ENCODE data around the gene NEDD4L.
A peak's percentile ranks its signal among the peaks of the same experiment; 100 is the strongest.
"Not testable (repeated sequence)": the region's sequence is repeated elsewhere in the genome, so short reads cannot be mapped to it uniquely, and the experiment has no call there.

NEDD4L gene

GRCh38 chr18:58169472-58169871, 125.4 kb downstream of the NEDD4L start:
- no peak overlapping the region for H3K14ac ChIP-seq (ENCODE audit: low read length)
- no peak overlapping the region for H3K23ac ChIP-seq (ENCODE audit: low read depth, low read length, poor library complexity)
- no peak overlapping the region for H3K27ac ChIP-seq (replicated peaks; ENCODE audit: low read length)
- H2BK5ac ChIP-seq (ENCODE audit: low read length), result no peak overlapping the region
- no peak overlapping the region for H4K8ac ChIP-seq (ENCODE audit: low read depth, low read length)
- H3K4me2 ChIP-seq (ENCODE audit: insufficient read depth, low read length, poor library complexity, severe bottlenecking), result no peak overlapping the region
- H3K4me3 ChIP-seq (ENCODE audit: low read length in 2 of 2), result no peak overlapping the region
- H3K36me3 ChIP-seq (replicated peaks in 1 of 2; ENCODE audit: control insufficient read depth in 2 of 2, insufficient read depth in 2 of 2, low read length in 2 of 2), result peaks cover 0 to 6% of the 10 kb centered on the region in 2 donors
- H3K4me1 ChIP-seq (ENCODE audit: control insufficient read depth in 2 of 2, insufficient read depth in 1 of 2, low read depth in 1 of 2, low read length in 2 of 2), result peaks cover 0 to 3% of the 10 kb centered on the region in 2 donors
- no peak overlapping the region for H2AK5ac ChIP-seq (ENCODE audit: low read depth, low read length)
- H3K79me1 ChIP-seq (ENCODE audit: low read depth, low read length), result no peaks in the 10 kb centered on the region
- DNase-seq (ENCODE audit: low spot score), result no peak
- H2BK15ac ChIP-seq (ENCODE audit: low read length), result no peak overlapping the region
- no peaks in the 10 kb centered on the region for H3K9me3 ChIP-seq (replicated peaks in 1 of 2; ENCODE audit: control insufficient read depth in 2 of 2, insufficient read depth in 1 of 2, low read depth in 1 of 2, low read length in 2 of 2)
- no peak overlapping the region for H2AFZ ChIP-seq (ENCODE audit: low read length)
- no peak overlapping the region for H2BK120ac ChIP-seq (ENCODE audit: low read depth, low read length)
- no CpG with 5 or more reads among the region's 6 CpGs for WGBS, 2 donors (ENCODE audit: extremely low coverage in 2 of 2, insufficient read length in 2 of 2, insufficient replicate concordance in 1 of 2)
- H3K4ac ChIP-seq (ENCODE audit: low read length), result no peak overlapping the region
- no peak overlapping the region for H3K18ac ChIP-seq (ENCODE audit: low read length)
- no peak overlapping the region for H3K9ac ChIP-seq (ENCODE audit: low read depth, low read length, poor library complexity)
- no peak overlapping the region for H4K91ac ChIP-seq (ENCODE audit: low read depth, low read length, poor library complexity)
- no peak overlapping the region for H2BK12ac ChIP-seq (ENCODE audit: low read length)
- no peaks in the 10 kb centered on the region for H3K27me3 ChIP-seq (ENCODE audit: control insufficient read depth in 3 of 3, insufficient read depth in 3 of 3, low read depth in 1 of 3, low read length in 3 of 3)

GRCh38 chr18:58170036-58170435, 126.0 kb downstream of the NEDD4L start:
- not testable (repeated sequence) for H2AK5ac ChIP-seq (ENCODE audit: low read depth, low read length); H2AFZ ChIP-seq (ENCODE audit: low read length); H2BK12ac ChIP-seq (ENCODE audit: low read length); H3K9me3 ChIP-seq (replicated peaks in 1 of 2; ENCODE audit: control insufficient read depth in 2 of 2, insufficient read depth in 1 of 2, low read depth in 1 of 2, low read length in 2 of 2); H3K79me1 ChIP-seq (ENCODE audit: low read depth, low read length); H3K14ac ChIP-seq (ENCODE audit: low read length); H3K18ac ChIP-seq (ENCODE audit: low read length); H2BK5ac ChIP-seq (ENCODE audit: low read length); H3K27ac ChIP-seq (replicated peaks; ENCODE audit: low read length); H2BK15ac ChIP-seq (ENCODE audit: low read length); H3K27me3 ChIP-seq (ENCODE audit: control insufficient read depth in 3 of 3, insufficient read depth in 3 of 3, low read depth in 1 of 3, low read length in 3 of 3); H3K4me3 ChIP-seq (ENCODE audit: low read length in 2 of 2); H4K8ac ChIP-seq (ENCODE audit: low read depth, low read length); H3K4me1 ChIP-seq (ENCODE audit: control insufficient read depth in 2 of 2, insufficient read depth in 1 of 2, low read depth in 1 of 2, low read length in 2 of 2); H2BK120ac ChIP-seq (ENCODE audit: low read depth, low read length); H3K4ac ChIP-seq (ENCODE audit: low read length); H3K9ac ChIP-seq (ENCODE audit: low read depth, low read length, poor library complexity); H3K4me2 ChIP-seq (ENCODE audit: insufficient read depth, low read length, poor library complexity, severe bottlenecking); DNase-seq (ENCODE audit: low spot score); H3K23ac ChIP-seq (ENCODE audit: low read depth, low read length, poor library complexity); H3K36me3 ChIP-seq (replicated peaks in 1 of 2; ENCODE audit: control insufficient read depth in 2 of 2, insufficient read depth in 2 of 2, low read length in 2 of 2); H4K91ac ChIP-seq (ENCODE audit: low read depth, low read length, poor library complexity)
- WGBS, 2 donors (ENCODE audit: extremely low coverage in 2 of 2, insufficient read length in 2 of 2, insufficient replicate concordance in 1 of 2), result no CpG with 5 or more reads among the region's 5 CpGs

DNA sequence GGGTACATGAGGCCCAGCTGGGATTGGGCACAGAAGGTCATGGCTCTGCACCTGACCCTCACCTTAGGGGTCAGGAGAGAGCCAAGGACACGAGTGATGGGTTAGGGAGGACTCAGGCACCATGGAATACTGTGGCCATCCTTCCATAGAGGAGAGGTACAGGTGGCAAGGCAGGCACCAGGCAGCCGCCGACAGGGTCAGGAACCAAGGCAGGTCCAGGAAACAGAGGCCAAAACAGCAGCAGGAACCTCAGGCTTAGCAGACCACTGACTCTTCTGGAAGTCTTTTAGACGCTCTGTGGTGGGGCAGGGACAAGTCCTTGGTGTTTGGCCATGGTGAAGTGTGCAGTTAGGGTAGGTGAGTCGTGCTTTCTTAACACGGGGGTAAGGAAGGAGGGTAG, 128.0 kb downstream of the NEDD4L start:
- H4K8ac ChIP-seq (ENCODE audit: low read depth, low read length), result no peak overlapping the region
- peaks cover 0 to 6% of the 10 kb centered on the region in 2 donors for H3K36me3 ChIP-seq (replicated peaks in 1 of 2; ENCODE audit: control insufficient read depth in 2 of 2, insufficient read depth in 2 of 2, low read length in 2 of 2)
- H3K79me1 ChIP-seq (ENCODE audit: low read depth, low read length), result no peaks in the 10 kb centered on the region
- no peak overlapping the region for H3K27ac ChIP-seq (replicated peaks; ENCODE audit: low read length)
- H2BK5ac ChIP-seq (ENCODE audit: low read length), result no peak overlapping the region
- H3K18ac ChIP-seq (ENCODE audit: low read length), result no peak overlapping the region
- no peaks in the 10 kb centered on the region for H3K27me3 ChIP-seq (ENCODE audit: control insufficient read depth in 3 of 3, insufficient read depth in 3 of 3, low read depth in 1 of 3, low read length in 3 of 3)
- H3K14ac ChIP-seq (ENCODE audit: low read length), result peak overlapping the region; percentile 32
- no peak overlapping the region for H2BK12ac ChIP-seq (ENCODE audit: low read length)
- WGBS, 2 donors (ENCODE audit: extremely low coverage in 2 of 2, insufficient read length in 2 of 2, insufficient replicate concordance in 1 of 2), result no CpG with 5 or more reads among the region's 6 CpGs
- DNase-seq (ENCODE audit: low spot score), result no peak
- no peak overlapping the region for H2BK120ac ChIP-seq (ENCODE audit: low read depth, low read length)
- H3K4me3 ChIP-seq (ENCODE audit: low read length in 2 of 2), result no peak overlapping the region
- no peak overlapping the region for H3K23ac ChIP-seq (ENCODE audit: low read depth, low read length, poor library complexity)
- H4K91ac ChIP-seq (ENCODE audit: low read depth, low read length, poor library complexity), result no peak overlapping the region
- no peak overlapping the region for H2AFZ ChIP-seq (ENCODE audit: low read length)
- H3K9me3 ChIP-seq (replicated peaks in 1 of 2; ENCODE audit: control insufficient read depth in 2 of 2, insufficient read depth in 1 of 2, low read depth in 1 of 2, low read length in 2 of 2), result no peaks in the 10 kb centered on the region
- H2BK15ac ChIP-seq (ENCODE audit: low read length), result no peak overlapping the region
- H3K4me1 ChIP-seq (ENCODE audit: control insufficient read depth in 2 of 2, insufficient read depth in 1 of 2, low read depth in 1 of 2, low read length in 2 of 2), result peaks cover 6 to 14% of the 10 kb centered on the region in 2 donors
- H2AK5ac ChIP-seq (ENCODE audit: low read depth, low read length), result no peak overlapping the region
- no peak overlapping the region for H3K4ac ChIP-seq (ENCODE audit: low read length)
- no peak overlapping the region for H3K9ac ChIP-seq (ENCODE audit: low read depth, low read length, poor library complexity)
- H3K4me2 ChIP-seq (ENCODE audit: insufficient read depth, low read length, poor library complexity, severe bottlenecking), result no peak overlapping the region

DNA sequence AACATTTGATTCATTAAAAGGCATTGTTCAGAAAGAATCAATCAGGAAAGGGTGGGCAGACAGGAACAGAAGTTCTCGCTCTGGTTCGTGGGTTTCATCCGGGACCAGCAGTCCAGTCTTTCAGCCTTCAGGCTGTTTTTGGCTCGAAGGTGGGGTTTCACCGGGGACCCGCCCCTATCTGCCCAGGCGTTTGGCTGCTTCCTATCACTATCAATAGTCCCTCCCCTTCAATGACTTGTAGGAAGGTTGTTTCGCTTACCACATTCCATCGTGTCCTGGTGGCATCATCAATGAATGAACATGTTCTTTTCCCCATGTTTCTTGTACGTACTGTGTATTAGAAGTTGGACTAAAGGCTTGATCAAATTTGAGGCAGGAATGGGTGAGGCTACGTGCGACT, 130.3 kb downstream of the NEDD4L start:
- Histone ChIP-seq H3K18ac (ENCODE audit: low read length) (no peak overlapping the region), H3K36me3 (replicated peaks in 1 of 2; ENCODE audit: control insufficient read depth in 2 of 2, insufficient read depth in 2 of 2, low read length in 2 of 2) (peaks cover 0 to 6% of the 10 kb centered on the region in 2 donors), H3K79me1 (ENCODE audit: low read depth, low read length) (peaks cover 1% of the 10 kb centered on the region), H3K23ac (ENCODE audit: low read depth, low read length, poor library complexity) (no peak overlapping the region), H2BK120ac (ENCODE audit: low read depth, low read length) (no peak overlapping the region), H3K27ac (replicated peaks; ENCODE audit: low read length) (no peak overlapping the region), H2AK5ac (ENCODE audit: low read depth, low read length) (no peak overlapping the region), H3K27me3 (ENCODE audit: control insufficient read depth in 3 of 3, insufficient read depth in 3 of 3, low read depth in 1 of 3, low read length in 3 of 3) (no peaks in the 10 kb centered on the region), H2AFZ (ENCODE audit: low read length) (no peak overlapping the region), H3K4me3 (ENCODE audit: low read length in 2 of 2) (no peak overlapping the region), H2BK12ac (ENCODE audit: low read length) (no peak overlapping the region), H3K14ac (ENCODE audit: low read length) (no peak overlapping the region), H2BK15ac (ENCODE audit: low read length) (no peak overlapping the region), H3K9me3 (replicated peaks in 1 of 2; ENCODE audit: control insufficient read depth in 2 of 2, insufficient read depth in 1 of 2, low read depth in 1 of 2, low read length in 2 of 2) (no peaks in the 10 kb centered on the region), H2BK5ac (ENCODE audit: low read length) (no peak overlapping the region), H4K91ac (ENCODE audit: low read depth, low read length, poor library complexity) (no peak overlapping the region), H4K8ac (ENCODE audit: low read depth, low read length) (no peak overlapping the region), H3K4me1 (ENCODE audit: control insufficient read depth in 2 of 2, insufficient read depth in 1 of 2, low read depth in 1 of 2, low read length in 2 of 2) (peaks cover 10 to 16% of the 10 kb centered on the region in 2 donors), H3K4ac (ENCODE audit: low read length) (no peak overlapping the region), H3K9ac (ENCODE audit: low read depth, low read length, poor library complexity) (no peak overlapping the region), H3K4me2 (ENCODE audit: insufficient read depth, low read length, poor library complexity, severe bottlenecking) (no peak overlapping the region)
- DNase-seq (ENCODE audit: low spot score), result no peak
- no CpG with 5 or more reads among the region's 12 CpGs for WGBS, 2 donors (ENCODE audit: extremely low coverage in 2 of 2, insufficient read length in 2 of 2, insufficient replicate concordance in 1 of 2)

Data from neuronal stem cell (in vitro differentiated cells).